Embryonic facial prominence (tissue), 1 donor: ENCODE results near the gene CYP2D6.
"Not testable (repeated sequence)": the region's sequence is repeated elsewhere in the genome, so short reads cannot be mapped to it uniquely, and the experiment has no call there.

Experiments used
- DNase-seq: peaks from one replicate; pipeline ENCODE4 v3.0.0-alpha.2; 2016; ENCODE audit errors: extremely low spot score

CYP2D6 gene

GRCh38 chr22:42158456-42159132, 28.0 kb upstream of the CYP2D6 start:
- DNase-seq, result no peak

DNA sequence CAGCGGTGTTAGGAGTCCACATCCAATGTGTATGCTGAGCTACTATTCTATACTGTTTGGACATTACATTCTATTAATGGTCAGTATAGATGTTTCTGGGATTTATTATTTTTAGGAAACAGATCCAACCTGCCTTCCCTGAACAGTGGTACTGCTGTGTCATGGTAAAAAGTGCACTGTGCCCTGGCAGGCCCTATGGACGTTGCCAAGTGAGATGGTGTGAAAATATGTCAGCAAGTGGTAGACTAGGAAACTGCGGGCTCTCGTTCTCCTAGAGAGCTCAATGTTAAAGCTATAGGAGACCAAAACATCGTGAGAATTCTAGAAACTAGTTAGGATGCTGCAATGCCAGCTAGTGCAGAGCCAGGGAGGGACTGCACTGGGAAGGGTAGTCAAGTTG, 26.0 kb upstream of the CYP2D6 start:
- DNase-seq, result no peak

DNA sequence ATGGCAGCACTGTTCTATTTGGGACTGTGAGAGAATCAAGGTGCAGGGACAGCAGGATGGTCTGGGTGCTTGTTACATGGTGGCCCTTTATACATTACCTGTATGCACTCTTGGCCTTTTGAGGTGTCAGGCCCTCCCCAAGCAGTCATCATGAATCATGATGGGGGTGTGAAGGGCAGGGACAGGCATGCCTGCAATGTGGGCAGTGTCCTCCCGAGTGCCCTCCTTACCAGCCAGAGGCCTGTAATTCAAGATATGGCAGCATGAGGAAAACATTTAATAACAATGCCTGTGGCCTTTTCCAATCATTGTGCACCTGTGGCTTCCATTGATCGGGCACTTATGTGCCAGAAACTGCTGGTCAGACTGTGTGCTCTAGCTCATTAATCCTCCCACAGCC, 25.5 kb upstream of the CYP2D6 start:
- no peak for DNase-seq

GRCh38 chr22:42155053-42155543, 24.5 kb upstream of the CYP2D6 start:
- DNase-seq, result no peak

DNA sequence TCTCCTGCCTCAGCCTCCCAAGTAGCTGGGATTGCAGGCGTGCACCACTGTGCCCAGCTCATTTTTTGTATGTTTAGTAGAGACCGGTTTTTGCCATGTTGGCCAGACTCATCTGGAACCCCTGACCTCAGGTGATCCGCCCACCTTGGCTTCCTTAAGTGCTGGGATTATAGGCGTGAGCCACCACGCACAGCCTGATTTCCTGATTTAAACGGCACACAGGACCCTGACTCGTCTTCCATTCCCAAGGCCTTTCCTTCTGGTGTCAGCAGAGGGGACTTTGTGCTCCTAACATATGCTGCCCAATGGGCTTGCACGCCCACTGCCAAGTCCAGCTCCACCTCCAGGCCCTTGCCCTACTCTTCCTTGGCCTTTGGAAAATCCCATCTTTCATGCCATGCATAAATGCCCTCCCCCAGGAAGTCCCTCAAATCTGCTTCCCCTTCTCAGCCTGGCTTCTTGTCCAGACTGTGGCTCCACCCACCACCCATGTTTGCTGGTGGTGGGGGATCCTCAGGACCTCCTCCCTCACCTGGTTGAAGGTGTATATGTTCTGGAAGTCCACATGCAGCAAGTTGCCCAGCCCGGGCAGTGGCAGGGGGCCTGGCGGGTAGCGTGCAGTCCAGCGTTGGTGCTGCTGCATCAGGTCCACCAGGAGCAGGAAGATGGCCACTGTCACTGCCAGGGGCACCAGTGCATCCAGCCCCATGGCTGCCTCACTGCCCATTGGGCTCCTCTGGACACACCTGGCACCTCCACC, 23.9 kb upstream of the CYP2D6 start:
- no peak for DNase-seq

DNA sequence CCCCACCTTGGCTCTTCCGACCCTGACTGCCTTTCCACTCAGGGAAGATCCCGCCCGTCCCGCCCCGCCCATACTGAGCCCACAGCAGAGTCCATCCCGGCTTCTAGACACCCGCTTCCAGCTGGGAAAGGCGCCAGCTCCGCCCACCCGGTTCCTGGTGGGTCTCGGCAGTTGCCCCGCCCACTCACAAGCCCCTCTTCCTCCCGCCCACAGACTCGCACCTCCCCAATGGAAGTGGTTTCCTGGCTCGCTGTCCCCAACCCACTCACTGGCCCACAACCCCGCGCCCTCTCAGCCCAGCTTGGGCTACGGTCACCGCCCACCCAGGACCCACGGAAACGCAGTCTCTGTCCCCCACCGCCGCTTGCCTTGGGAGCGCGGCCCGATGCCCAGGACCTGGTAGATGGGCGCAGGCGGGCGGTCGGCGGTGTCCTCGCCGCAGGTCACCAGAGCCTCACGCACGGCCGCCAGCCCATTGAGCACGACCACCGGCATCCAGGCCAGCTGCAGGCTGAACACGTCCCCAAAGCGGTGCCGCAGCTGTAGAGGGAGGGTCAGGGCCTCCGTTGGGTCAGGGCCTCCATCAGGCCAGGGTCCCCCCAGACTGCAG, 22.2 kb upstream of the CYP2D6 start:
- DNase-seq, result no peak

DNA sequence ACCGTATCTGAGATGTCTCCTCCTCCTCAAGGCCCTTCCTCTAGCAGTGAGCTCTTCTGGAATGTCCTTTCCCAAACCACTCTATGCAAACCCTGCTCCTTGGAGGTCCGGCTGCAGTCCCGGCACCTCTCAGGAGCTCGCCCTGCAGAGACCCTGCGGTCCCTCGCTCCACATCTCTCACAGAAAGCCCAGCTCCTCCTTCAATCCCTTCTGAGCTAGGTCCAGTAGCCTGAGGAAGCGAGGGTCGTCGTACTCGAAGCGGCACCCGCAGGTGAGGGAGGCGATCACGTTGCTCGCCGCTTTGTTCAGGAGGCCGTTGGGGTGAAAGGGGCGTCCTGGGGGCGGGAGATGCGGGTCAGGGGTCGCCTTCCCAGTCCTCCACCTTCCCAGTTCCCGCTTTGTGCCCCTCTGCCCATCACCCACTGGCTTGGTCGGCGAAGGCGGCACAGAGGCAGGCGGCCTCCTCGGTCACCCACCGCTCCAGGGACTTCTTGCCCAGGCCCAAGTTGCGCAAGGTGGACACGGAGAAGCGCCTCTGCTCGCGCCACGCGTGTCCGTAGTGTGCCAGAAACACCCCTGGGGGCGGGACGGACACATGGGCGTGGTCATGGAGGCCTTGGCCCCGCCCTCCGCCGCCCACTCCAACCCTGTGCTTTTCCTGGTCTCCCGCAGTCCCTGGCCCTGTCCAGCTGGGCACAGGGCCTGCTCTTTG, 21.5 kb upstream of the CYP2D6 start:
- no peak for DNase-seq

DNA sequence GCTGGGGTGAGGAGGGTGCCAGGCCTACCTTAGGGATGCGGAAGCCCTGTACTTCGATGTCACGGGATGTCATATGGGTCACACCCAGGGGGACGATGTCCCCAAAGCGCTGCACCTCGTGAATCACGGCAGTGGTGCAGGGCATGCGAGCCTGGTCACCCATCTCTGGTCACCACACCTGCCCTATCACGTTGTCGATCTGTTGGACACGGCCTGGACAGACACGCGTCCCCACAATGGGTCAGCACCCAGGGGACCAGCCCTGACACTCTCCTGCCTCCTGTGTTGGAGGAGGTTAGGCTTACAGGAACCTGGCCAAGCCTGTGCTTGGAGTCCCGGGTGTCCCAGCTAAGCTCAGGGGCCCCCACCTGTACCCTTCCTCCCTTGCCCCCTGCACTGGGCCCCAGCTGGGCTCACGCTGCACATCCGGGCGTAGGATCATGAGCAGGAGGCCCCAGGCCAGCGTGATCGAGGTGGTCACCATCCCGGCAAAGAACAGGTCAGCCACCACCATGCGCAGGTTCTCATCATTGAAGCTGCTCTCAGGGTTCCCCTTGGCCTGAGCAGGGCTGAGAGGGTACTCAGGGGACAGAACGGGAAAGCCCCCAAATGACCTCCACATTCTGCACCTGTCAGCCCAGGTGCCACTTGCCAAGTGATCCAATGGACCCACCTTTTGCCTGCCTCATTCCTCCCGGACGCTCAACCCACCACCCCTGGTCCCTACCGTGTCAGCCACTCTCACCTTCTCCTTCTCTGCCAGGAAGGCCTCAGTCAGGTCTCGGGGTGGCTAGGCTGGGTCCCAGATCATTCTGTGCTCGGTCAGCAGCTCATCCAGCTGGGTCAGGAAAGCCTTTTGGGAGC, 20.3 kb upstream of the CYP2D6 start:
- no peak for DNase-seq

DNA sequence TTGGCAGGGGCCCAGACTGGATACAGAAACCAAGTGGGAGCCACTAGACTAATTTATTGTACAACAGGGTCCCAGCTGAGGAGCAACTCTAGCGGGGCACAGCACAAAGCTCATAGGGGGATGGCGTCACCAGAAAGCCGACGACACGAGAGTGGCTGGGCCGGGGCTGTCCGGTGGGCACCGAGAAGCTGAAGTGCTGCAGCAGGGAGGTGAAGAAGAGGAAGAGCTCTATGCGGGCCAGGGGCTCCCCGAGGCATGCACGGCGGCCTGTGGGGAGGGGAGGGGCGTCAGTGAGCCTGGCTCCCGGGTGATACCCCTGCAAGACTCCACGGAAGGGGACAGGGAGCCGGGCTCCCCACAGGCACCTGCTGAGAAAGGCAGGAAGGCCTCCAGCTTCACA, 19.2 kb upstream of the CYP2D6 start:
- not testable (repeated sequence) for DNase-seq

GRCh38 chr22:42145175-42145574, 14.6 kb upstream of the CYP2D6 start:
- no peak for DNase-seq

DNA sequence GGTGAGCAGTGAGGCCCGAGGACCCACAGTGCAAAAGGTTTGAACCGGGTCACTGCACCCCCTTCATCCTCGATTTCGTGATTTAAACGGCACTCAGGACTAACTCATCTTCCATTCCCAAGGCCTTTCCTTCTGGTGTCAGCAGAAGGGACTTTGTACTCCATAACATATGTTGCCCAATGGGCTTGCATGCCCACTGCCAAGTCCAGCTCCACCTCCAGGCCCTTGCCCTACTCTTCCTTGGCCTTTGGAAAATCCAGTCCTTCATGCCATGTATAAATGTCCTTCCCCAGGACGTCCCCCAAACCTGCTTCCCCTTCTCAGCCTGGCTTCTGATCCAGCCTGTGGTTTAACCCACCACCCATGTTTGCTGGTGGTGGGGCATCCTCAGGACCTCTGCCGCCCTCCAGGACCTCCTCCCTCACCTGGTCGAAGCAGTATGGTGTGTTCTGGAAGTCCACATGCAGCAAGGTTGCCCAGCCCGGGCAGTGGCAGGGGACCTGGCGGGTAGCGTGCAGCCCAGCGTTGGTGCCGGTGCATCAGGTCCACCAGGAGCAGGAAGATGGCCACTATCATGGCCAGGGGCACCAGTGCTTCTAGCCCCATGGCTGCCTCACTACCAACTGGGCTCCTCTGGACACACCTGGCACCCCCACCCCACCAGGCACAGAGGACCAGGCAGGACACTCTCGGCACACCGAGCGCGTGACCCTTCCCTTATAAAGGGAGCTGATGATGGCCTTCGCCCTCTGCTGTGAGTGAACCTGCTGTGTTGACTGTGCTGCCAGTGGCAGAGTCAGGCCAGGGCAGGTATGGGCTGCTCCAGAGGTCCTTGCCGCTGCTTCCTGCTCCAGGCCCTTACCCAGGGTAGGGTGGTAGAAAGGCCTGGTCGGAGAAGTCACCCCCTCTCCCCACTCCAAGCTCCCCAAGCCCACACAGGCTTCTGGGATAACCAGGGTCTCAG, 13.5 kb upstream of the CYP2D6 start:
- DNase-seq, result not testable (repeated sequence)

- DNase-seq, result no peak
Measured at GRCh38 chr22:42142771-42143461, 12.3 kb upstream of the CYP2D6 start.

DNA sequence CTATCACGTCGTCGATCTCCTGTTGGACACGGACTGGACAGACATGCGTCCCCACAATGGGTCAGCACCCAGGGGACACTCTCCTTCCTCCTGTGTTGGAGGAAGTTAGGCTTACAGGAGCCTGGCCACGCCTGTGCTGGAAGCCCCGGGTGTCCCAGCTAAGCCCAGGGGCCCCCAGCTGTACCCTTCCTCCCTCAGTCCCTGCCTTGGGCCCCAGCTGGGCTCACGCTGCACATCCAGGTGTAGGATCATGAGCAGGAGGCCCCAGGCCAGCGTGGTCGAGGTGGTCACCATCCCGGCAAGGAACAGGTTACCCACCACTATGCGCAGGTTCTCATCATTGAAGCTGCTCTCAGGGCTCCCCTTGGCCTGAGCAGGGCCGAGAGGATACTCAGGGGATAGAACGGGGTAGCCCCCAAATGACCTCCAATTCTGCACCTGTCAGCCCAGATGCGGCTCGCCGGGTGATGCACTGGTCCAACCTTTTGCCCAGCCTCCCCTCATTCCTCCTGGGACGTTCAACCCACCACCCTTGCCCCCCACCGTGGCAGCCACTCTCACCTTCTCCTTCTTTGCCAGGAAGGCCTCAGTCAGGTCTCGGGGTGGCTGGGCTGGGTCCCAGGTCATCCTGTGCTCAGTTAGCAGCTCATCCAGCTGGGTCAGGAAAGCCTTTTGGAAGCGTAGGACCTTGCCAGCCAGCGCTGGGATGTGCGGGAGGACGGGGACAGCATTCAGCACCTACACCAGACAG, 10.9 kb upstream of the CYP2D6 start:
- DNase-seq, result not testable (repeated sequence)

- DNase-seq, result not testable (repeated sequence)
Measured at GRCh38 chr22:42140153-42140552, 9.5 kb upstream of the CYP2D6 start.

DNA sequence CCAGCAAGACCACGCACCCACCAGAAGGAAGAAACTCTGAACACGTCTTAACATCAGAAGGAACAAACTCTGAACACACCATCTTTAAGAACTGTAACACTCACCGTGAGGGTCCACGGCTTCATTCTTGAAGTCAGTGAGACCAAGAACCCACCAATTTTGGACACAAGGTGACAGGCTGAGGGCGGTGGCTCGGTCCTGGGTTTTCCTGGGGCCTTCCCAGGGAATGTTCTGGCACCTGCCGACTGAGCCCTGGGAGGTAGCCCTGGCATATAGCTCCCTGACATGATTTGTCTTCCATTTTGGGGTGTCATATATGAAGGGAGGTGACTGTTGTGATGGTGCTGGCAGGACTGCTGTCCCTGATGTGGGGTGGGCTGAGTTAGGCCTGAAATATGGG, 8.9 kb upstream of the CYP2D6 start:
- not testable (repeated sequence) for DNase-seq

DNA sequence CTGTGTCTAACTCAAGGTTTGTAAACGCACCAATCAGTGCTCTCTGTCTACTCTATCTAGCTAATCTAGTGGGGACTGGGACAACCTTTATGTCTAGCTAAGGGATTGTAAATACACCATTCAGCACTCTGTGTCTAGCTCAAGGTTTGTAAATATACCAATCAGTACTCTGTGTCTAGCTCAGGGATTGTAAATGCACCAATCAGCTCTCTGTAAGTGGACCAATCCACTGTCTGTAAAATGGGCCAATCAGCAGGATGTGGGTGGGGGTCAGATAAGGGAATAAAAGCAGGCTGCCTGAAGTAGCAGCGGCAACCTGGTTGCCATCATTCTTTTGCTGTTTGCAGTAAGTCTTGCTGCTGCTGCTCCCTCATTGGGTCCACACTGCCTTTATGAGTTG, 8.4 kb upstream of the CYP2D6 start:
- DNase-seq, result no peak

GRCh38 chr22:42138122-42138770, 7.6 kb upstream of the CYP2D6 start:
- DNase-seq, result no peak

- not testable (repeated sequence) for DNase-seq
Measured at GRCh38 chr22:42135688-42136087, 5.1 kb upstream of the CYP2D6 start.
